C4-2B (cell line): ENCODE results near the gene PSAPL1.
A peak's percentile ranks its signal among the peaks of the same experiment; 100 is the strongest.

ENCODE experiments used
- H3K27ac ChIP-seq: fragments of 450-650 bp; 2 replicates; pipeline ENCODE4 v1.5.1; 2017
- ZFX ChIP-seq: fragments of 450-650 bp; IDR thresholded peaks from 2 replicates; pipeline ENCODE4 v1.6.1; 2017
- TF ChIP-seq, protein P1 (sequence below): fragments of 450-650 bp; conservative IDR thresholded peaks from 2 replicates; pipeline ENCODE4 v1.5.1; 2017; ENCODE audit warnings: mild to moderate bottlenecking

Gene PSAPL1

DNA sequence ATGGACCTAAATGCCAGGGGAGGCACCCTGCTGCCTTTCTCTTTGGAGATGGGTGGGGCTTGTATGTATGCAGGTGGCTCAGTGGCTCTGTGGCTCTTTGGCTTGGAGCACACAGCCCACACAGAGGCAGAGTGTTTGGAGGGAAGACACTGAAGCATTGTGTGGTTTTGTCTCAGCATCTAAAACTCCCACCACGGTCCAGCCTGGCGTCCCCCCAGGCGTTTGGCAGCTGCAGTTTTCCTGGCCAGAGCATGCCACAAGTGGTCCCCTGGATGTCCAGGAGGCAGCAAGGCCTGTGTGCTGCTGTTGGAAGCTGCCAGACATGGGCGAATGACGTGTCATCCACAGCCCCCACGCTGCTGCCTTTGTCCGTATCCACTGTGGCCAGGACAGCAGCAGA, 32.2 kb upstream of the PSAPL1 start:
- no peak for TF ChIP-seq ZFX
- TF ChIP-seq, protein P1, sequence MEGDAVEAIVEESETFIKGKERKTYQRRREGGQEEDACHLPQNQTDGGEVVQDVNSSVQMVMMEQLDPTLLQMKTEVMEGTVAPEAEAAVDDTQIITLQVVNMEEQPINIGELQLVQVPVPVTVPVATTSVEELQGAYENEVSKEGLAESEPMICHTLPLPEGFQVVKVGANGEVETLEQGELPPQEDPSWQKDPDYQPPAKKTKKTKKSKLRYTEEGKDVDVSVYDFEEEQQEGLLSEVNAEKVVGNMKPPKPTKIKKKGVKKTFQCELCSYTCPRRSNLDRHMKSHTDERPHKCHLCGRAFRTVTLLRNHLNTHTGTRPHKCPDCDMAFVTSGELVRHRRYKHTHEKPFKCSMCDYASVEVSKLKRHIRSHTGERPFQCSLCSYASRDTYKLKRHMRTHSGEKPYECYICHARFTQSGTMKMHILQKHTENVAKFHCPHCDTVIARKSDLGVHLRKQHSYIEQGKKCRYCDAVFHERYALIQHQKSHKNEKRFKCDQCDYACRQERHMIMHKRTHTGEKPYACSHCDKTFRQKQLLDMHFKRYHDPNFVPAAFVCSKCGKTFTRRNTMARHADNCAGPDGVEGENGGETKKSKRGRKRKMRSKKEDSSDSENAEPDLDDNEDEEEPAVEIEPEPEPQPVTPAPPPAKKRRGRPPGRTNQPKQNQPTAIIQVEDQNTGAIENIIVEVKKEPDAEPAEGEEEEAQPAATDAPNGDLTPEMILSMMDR = no peak
- H3K27ac ChIP-seq = no peak overlapping the region

GRCh38 chr4:7466215-7466614, 31.5 kb upstream of the PSAPL1 start:
- TF ChIP-seq, protein P1 = no peak
- H3K27ac ChIP-seq = no peak overlapping the region

- no peak for TF ChIP-seq ZFX
- TF ChIP-seq, protein P1 = no peak
- no peak overlapping the region for H3K27ac ChIP-seq
Observed at GRCh38 chr4:7465017-7465416, 30.3 kb upstream of the PSAPL1 start.

GRCh38 chr4:7464259-7464655, 29.5 kb upstream of the PSAPL1 start:
- H3K27ac ChIP-seq = no peak overlapping the region
- no peak for TF ChIP-seq ZFX
- TF ChIP-seq, protein P1 = no peak

GRCh38 chr4:7463566-7464258, 29.0 kb upstream of the PSAPL1 start:
- no peak overlapping the region for H3K27ac ChIP-seq
- no peak for TF ChIP-seq ZFX

- no peak overlapping the region for H3K27ac ChIP-seq
- no peak for TF ChIP-seq ZFX
- TF ChIP-seq, protein P1 = peak; percentile 74
Observed at GRCh38 chr4:7462509-7462971, 27.8 kb upstream of the PSAPL1 start.

GRCh38 chr4:7461230-7461629, 26.5 kb upstream of the PSAPL1 start:
- no peak for TF ChIP-seq ZFX
- TF ChIP-seq, protein P1 = no peak
- H3K27ac ChIP-seq = no peak overlapping the region

DNA sequence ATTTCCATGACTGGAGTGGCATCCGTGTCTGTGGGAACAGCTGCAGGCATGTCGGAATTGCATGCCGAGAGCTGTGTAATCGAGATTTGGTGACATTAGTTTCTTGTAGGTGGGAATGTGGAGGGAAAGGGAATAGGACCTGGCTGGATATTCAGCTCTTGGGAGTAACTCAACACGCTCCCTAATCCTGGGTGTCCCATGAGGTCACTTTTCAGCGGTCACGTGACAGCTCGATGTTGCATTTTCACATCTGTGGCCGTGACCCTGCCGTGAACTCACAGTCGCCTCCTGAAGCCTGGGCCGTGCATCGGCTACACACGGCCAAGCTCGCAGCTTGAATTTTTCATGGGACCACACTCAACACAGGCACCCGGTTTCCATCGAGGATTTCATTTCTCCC, 25.8 kb upstream of the PSAPL1 start:
- TF ChIP-seq, protein P1 = no peak
- no peak for TF ChIP-seq ZFX

More for the DNA sequence above, 25.8 kb upstream of the PSAPL1 start:
- H3K27ac ChIP-seq = no peak overlapping the region
